HCT116 (cell line): ENCODE data around the gene CLEC16A. TPM values are rescaled to one million over a fixed set of nuclear protein-coding genes. Genes with fewer than 3 reads are reported as not detected.

Experiments
- ATAC-seq: fragments of 200-7000 bp; cut with Tn5 transposase; 2 replicates; pipeline ENCODE4 v1.9.1; 2020; ENCODE audit warnings: mild to moderate bottlenecking, moderate library complexity
- BruUV-seq: library from RNA; stranded (reverse); fragments of 400-500 nt; replicated peaks from 2 replicates; lab custom pipeline; 2021; lab: Mats Ljungman, UMichigan
- CTCF ChIA-PET: fragments of 300-600 bp; sonication (Branson Sonifier 250); formaldehyde crosslinking; loops from one replicate; lab custom pipeline; 2021; ENCODE audit warnings: antibody characterized with exemption; lab: Charles Lee
- POLR2A ChIA-PET: fragments of 300-600, 350-600 bp; sonication (Branson Sonifier 250); formaldehyde crosslinking; loops from one replicate; lab custom pipeline; 2021; ENCODE audit warnings: antibody characterized with exemption; lab: Charles Lee
- RAD21 ChIA-PET, 2 experiments: fragments of 300-600 bp; sonication (Branson Sonifier 250); formaldehyde crosslinking; loops; one replicate each; lab custom pipeline; 2023; ENCODE audit warnings: low total read pairs in 2 of 2; ENCODE audit not compliant: uncharacterized antibody in 2 of 2, unreplicated experiment in 2 of 2, low non-redundant PET in 1 of 2; lab: Charles Lee
- DNase-seq: peaks from one replicate; pipeline ENCODE4 v3.0.0-alpha.2; 2010; ENCODE audit warnings: low read depth, low spot score
- H2AFZ ChIP-seq: fragments of 200-600 bp; shearing (Covaris generic), sonication (generic); 2 replicates; pipeline ENCODE4 v1.6.1; 2017; ENCODE audit warnings: low read depth, mixed run types, mixed read lengths, antibody characterized with exemption, low read length; ENCODE audit not compliant: poor library complexity, severe bottlenecking
- H3K27ac ChIP-seq: 2 replicates; pipeline ENCODE4 v1.5.1; 2012; ENCODE audit warnings: low read depth, low read length
- H3K27me3 ChIP-seq: fragments of 200-600 bp; sonication (generic); 2 replicates; pipeline ENCODE4 v1.6.1; 2016; ENCODE audit warnings: mixed run types, low read length, mixed read lengths; ENCODE audit not compliant: insufficient read depth
- H3K36me3 ChIP-seq, 2 experiments: fragments of 200-500 bp in 1 of 2; fragments of 200-600 bp in 1 of 2; sonication (Bioruptor generic) in 1 of 2; sonication (generic) in 1 of 2; 2 replicates each; pipeline versions ENCODE4 v1.5.1 to v1.6.1; 2014 to 2016; ENCODE audit warnings: low read length in 2 of 2, inconsistent platforms in 1 of 2, mixed read lengths in 1 of 2, mixed run types in 1 of 2; ENCODE audit not compliant: insufficient read depth in 2 of 2, control insufficient read depth in 1 of 2
- H3K4me1 ChIP-seq, 2 experiments: fragments of 200-600 bp in 1 of 2; sonication (generic) in 1 of 2; 2 replicates each; pipeline versions ENCODE4 v1.5.1 to v1.6.1; 2012 to 2017; ENCODE audit warnings: low read length in 2 of 2, inconsistent platforms in 1 of 2, mild to moderate bottlenecking in 1 of 2, mixed read lengths in 1 of 2, mixed run types in 1 of 2, moderate library complexity in 1 of 2; ENCODE audit not compliant: insufficient read depth in 2 of 2, control insufficient read depth in 1 of 2
- H3K4me2 ChIP-seq: fragments of 200-600 bp; sonication (generic); 2 replicates; pipeline ENCODE4 v1.6.1; 2017; ENCODE audit warnings: mixed run types, low read length, mixed read lengths
- H3K4me3 ChIP-seq, 2 experiments: fragments of 200-600 bp in 1 of 2; sonication (generic) in 1 of 2; replicated peaks in 1 of 2; 2 replicates each; pipeline ENCODE4 v1.5.1; 2011 to 2016; ENCODE audit warnings: low read length in 2 of 2, control low read depth in 1 of 2, low read depth in 1 of 2, mild to moderate bottlenecking in 1 of 2, mixed read lengths in 1 of 2, mixed run types in 1 of 2
- H3K79me2 ChIP-seq: fragments of 200-600 bp; sonication (generic); 2 replicates; pipeline ENCODE4 v1.6.1; 2017; ENCODE audit warnings: mild to moderate bottlenecking, mixed run types, low read length, moderate library complexity, mixed read lengths; ENCODE audit not compliant: insufficient read depth
- H3K9ac ChIP-seq: fragments of 200-600 bp; sonication (generic); 2 replicates; pipeline ENCODE4 v1.6.1; 2016; ENCODE audit warnings: low read length, mixed read lengths
- H3K9me2 ChIP-seq: fragments of 200-600 bp; sonication (generic), shearing (Covaris generic); 2 replicates; pipeline ENCODE4 v1.6.1; 2017; ENCODE audit warnings: mixed run types, mild to moderate bottlenecking, moderate library complexity; ENCODE audit not compliant: insufficient read depth
- H3K9me3 ChIP-seq, 2 experiments: fragments of 200-500 bp in 1 of 2; fragments of 200-600 bp in 1 of 2; sonication (Bioruptor generic) in 1 of 2; sonication (generic) in 1 of 2; 2 replicates each; pipeline ENCODE4 v1.6.1; 2014 to 2017; ENCODE audit warnings: low read length in 2 of 2, mixed read lengths in 2 of 2, inconsistent platforms in 1 of 2, low read depth in 1 of 2, mild to moderate bottlenecking in 1 of 2, mixed run types in 1 of 2, moderate library complexity in 1 of 2; ENCODE audit not compliant: control insufficient read depth in 1 of 2, insufficient read depth in 1 of 2
- H4K20me1 ChIP-seq: fragments of 200-600 bp; sonication (generic), shearing (Covaris generic); 2 replicates; pipeline ENCODE4 v1.6.1; 2017; ENCODE audit warnings: mixed run types, mild to moderate bottlenecking, moderate library complexity; ENCODE audit not compliant: insufficient read depth
- EGR1 ChIP-seq: IDR thresholded peaks from 2 replicates; pipeline ENCODE4 v1.6.1; 2012; ENCODE audit warnings: low read depth
- EZH2phosphoT487 ChIP-seq: fragments of 200-600 bp; IDR thresholded peaks from 2 replicates; pipeline ENCODE4 v1.6.1; 2018; ENCODE audit warnings: antibody characterized with exemption, borderline replicate concordance
- FOSL1 ChIP-seq: IDR thresholded peaks from 2 replicates; pipeline ENCODE4 v1.6.1; 2012; ENCODE audit warnings: low read depth
- JUND ChIP-seq: IDR thresholded peaks from 2 replicates; pipeline ENCODE4 v1.6.1; 2012
- RAD21 ChIP-seq: IDR thresholded peaks from 2 replicates; pipeline ENCODE4 v1.6.1; 2012; ENCODE audit warnings: low read depth, mild to moderate bottlenecking
- TCF7L2 ChIP-seq: IDR thresholded peaks from 2 replicates; pipeline ENCODE4 v1.7.0; 2011; ENCODE audit warnings: borderline replicate concordance, inconsistent platforms; ENCODE audit not compliant: insufficient read depth, insufficient read length; ENCODE audit errors: extremely low read depth
- YY1 ChIP-seq: IDR thresholded peaks from 2 replicates; pipeline ENCODE4 v1.6.1; 2011; ENCODE audit warnings: low read length, low read depth, moderate library complexity, mild to moderate bottlenecking; ENCODE audit not compliant: insufficient replicate concordance; ENCODE audit errors: extremely low read depth
- intact Hi-C: fragments of 100-400 bp; cut with micrococcal nuclease; formaldehyde crosslinking; loops from 2 replicates; pipeline ENCODE4 v1.10.0; 2022
- total RNA-seq: library from RNA; stranded (reverse); gene quantifications from one replicate; pipeline ENCODE4 v1.2.1, GENCODE V29; 2021; ENCODE audit not compliant: unreplicated experiment
- TF ChIP-seq, protein P1 (sequence below), 3 experiments: fragments of 200-600 bp in 1 of 3; sonication (generic) in 1 of 3; IDR thresholded peaks in 2 of 3; conservative IDR thresholded peaks in 1 of 3; 2 replicates each; pipeline ENCODE4 v1.5.1; 2012 to 2017; ENCODE audit warnings: low read depth in 2 of 3, low read length in 2 of 3, antibody characterized with exemption in 1 of 3, borderline replicate concordance in 1 of 3, control low read depth in 1 of 3, mild to moderate bottlenecking in 1 of 3, mixed read lengths in 1 of 3, mixed run types in 1 of 3, moderate library complexity in 1 of 3; ENCODE audit not compliant: insufficient read depth in 1 of 3
- TF ChIP-seq, protein P2 (sequence below): IDR thresholded peaks from 2 replicates; pipeline ENCODE4 v1.6.1; 2011; ENCODE audit warnings: mild to moderate bottlenecking, low read length, moderate library complexity; ENCODE audit not compliant: insufficient replicate concordance; ENCODE audit errors: extremely low read depth

The CLEC16A gene
- total RNA-seq, 1 experiment from 2014 or later = 18.0 TPM

- TF ChIP-seq, protein P1, sequence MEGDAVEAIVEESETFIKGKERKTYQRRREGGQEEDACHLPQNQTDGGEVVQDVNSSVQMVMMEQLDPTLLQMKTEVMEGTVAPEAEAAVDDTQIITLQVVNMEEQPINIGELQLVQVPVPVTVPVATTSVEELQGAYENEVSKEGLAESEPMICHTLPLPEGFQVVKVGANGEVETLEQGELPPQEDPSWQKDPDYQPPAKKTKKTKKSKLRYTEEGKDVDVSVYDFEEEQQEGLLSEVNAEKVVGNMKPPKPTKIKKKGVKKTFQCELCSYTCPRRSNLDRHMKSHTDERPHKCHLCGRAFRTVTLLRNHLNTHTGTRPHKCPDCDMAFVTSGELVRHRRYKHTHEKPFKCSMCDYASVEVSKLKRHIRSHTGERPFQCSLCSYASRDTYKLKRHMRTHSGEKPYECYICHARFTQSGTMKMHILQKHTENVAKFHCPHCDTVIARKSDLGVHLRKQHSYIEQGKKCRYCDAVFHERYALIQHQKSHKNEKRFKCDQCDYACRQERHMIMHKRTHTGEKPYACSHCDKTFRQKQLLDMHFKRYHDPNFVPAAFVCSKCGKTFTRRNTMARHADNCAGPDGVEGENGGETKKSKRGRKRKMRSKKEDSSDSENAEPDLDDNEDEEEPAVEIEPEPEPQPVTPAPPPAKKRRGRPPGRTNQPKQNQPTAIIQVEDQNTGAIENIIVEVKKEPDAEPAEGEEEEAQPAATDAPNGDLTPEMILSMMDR (IDR thresholded peaks at IDR 0.05 in 2 of 3, conservative IDR thresholded peaks at IDR 0.05 in 1 of 3; ENCODE audit: borderline replicate concordance in 1 of 3, insufficient read depth in 1 of 3, low read depth in 2 of 3, low read length in 2 of 3) = no peak
- TF ChIP-seq, protein P2, sequence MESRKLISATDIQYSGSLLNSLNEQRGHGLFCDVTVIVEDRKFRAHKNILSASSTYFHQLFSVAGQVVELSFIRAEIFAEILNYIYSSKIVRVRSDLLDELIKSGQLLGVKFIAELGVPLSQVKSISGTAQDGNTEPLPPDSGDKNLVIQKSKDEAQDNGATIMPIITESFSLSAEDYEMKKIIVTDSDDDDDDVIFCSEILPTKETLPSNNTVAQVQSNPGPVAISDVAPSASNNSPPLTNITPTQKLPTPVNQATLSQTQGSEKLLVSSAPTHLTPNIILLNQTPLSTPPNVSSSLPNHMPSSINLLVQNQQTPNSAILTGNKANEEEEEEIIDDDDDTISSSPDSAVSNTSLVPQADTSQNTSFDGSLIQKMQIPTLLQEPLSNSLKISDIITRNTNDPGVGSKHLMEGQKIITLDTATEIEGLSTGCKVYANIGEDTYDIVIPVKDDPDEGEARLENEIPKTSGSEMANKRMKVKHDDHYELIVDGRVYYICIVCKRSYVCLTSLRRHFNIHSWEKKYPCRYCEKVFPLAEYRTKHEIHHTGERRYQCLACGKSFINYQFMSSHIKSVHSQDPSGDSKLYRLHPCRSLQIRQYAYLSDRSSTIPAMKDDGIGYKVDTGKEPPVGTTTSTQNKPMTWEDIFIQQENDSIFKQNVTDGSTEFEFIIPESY = no peak
- TF ChIP-seq YY1 (no peak), EZH2phosphoT487 (no peak), JUND (no peak), EGR1 (no peak)
Measured at GRCh38 chr16:10970065-10970464, 25.7 kb downstream of the CLEC16A start (continued).

GRCh38 chr16:10971560-10971961, 27.2 kb downstream of the CLEC16A start:
- no peak overlapping the region for H3K27ac ChIP-seq
- H3K27me3 ChIP-seq = no peaks in the 10 kb centered on the region
- no peak for TF ChIP-seq EGR1
- TF ChIP-seq TCF7L2 = no peak
- no peak for TF ChIP-seq FOSL1
- peak; percentile 98 for TF ChIP-seq RAD21
- TF ChIP-seq, protein P1 (IDR thresholded peaks at IDR 0.05 in 2 of 3, conservative IDR thresholded peaks at IDR 0.05 in 1 of 3; ENCODE audit: borderline replicate concordance in 1 of 3, insufficient read depth in 1 of 3, low read depth in 2 of 3, low read length in 2 of 3) = peak; percentile 66 to 89 (median 84)
- POLR2A ChIA-PET = interaction anchor here (1.0 to 1.7 kb wide), 2 partner anchors 284 to 386 kb away, joined by 5 to 30 read pairs; partner anchors contain the start of gene SOCS1
- H3K9me2 ChIP-seq = no peaks in the 10 kb centered on the region
- no peaks in the 10 kb centered on the region; a peak in 1 of 4 replicates for H3K4me1 ChIP-seq
- intact Hi-C loops = loop anchor here (1.0 to 5.0 kb wide), 3 partner anchors 286 to 841 kb away; no protein-coding TSS in a partner anchor
- peaks cover 2 to 14% of the 10 kb centered on the region in 2 experiments; a peak in 1 of 4 replicates for H3K36me3 ChIP-seq
- H3K79me2 ChIP-seq = no peaks in the 10 kb centered on the region
- RAD21 ChIA-PET = interaction anchor here (0.8 to 2.7 kb wide), 3 partner anchors 285 to 387 kb away, joined by 3 to 19 read pairs (median 10); partner anchors contain the start of gene SOCS1 (in 2 of the 2)
- no peaks in the 10 kb centered on the region for H4K20me1 ChIP-seq
- H2AFZ ChIP-seq = no peak overlapping the region
- H3K9ac ChIP-seq = no peak overlapping the region
- BruUV-seq = no TSS peak
- no peaks in the 10 kb centered on the region for H3K9me3 ChIP-seq
- CTCF ChIA-PET = interaction anchor here (0.6 to 2.5 kb wide), 25 partner anchors 9 to 1096 kb away, joined by 3 to 55 read pairs (median 3); partner anchors contain the start of gene SOCS1
- ATAC-seq (peak; percentile 74), DNase-seq (peak; percentile 47)
- H3K4me2 ChIP-seq = no peak overlapping the region
- H3K4me3 ChIP-seq = no peak overlapping the region
